Stimulated activated CD8-positive, alpha-beta memory T cell treated with anti-CD3 and anti-CD28 coated beads, Interleukin-12 subunit alpha, Interleukin-12 subunit beta, amount 100 ng/mL, for 1 hour (primary cell): ENCODE data around the gene BNC1.

Source experiments
- DNase-seq: peaks from one replicate; pipeline ENCODE4 v3.0.0-alpha.2; 2020; ENCODE audit warnings: low read depth

The BNC1 gene

GRCh38 chr15:83284559-83285283 is at the start of gene BNC1:
TSS of gene BNC1 (minus strand) at chr15:83284664. CDS start at chr15:83284628, 36 bp downstream.
- DNase-seq: no peak

DNA sequence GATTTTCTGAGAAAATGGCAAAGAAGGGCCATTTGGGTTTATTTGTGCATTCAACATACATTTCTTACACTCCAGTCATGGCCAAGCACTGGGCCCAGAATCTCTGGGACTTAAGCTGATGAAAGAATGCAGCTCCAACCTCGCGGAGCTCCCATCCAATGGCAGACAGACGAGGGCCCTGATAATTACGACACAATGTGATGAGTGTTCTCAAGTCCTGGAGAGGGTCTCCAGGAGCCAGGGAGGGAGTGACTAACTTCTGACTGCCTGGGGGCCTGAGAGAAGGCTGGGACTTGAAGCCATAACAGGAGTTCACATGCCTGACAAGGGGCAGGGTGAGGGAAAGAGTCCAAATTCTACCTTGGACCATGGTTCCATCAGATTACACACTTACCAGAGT is 42.6 kb upstream of the BNC1 start:
- no peak for DNase-seq

DNA sequence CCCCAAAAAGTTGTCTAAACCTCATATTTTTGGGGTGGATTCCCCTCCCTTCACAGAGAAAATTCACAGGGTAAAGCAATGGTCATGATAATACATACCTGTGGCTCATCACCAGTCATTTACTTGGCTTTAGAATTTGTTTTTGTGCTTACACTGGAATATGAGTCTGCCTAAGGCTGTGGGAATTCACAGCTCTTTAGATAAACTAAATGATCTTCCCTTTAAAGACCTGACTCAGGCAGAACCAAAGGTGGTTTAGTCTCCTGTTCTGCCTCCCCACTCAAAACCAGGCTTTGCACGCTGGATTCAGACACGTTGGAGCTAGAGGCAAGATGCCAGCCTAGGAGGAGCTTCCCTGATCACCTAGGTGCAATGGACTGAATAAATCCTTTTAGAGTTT is 40.3 kb upstream of the BNC1 start:
- no peak for DNase-seq

DNA sequence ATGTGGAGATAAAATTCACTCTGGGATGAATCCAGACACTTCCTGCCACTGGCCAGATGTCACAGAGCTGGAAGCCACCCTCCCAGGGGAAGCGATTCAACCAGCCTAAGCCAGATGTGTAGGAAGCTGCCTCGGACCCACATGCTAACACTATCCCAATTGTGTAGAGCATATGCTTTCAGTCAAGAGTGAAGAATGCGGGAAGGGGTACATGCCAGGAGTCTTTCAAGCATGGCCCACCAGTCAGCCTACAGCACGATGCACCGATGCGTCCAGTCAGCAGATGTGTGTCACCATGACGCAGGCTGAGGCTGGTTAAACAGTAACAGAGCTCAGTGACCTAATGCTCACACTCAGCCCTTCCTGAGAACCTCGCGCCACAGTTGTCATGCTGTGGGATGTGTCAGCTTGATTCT is 38.8 kb upstream of the BNC1 start:
- DNase-seq: no peak

DNA sequence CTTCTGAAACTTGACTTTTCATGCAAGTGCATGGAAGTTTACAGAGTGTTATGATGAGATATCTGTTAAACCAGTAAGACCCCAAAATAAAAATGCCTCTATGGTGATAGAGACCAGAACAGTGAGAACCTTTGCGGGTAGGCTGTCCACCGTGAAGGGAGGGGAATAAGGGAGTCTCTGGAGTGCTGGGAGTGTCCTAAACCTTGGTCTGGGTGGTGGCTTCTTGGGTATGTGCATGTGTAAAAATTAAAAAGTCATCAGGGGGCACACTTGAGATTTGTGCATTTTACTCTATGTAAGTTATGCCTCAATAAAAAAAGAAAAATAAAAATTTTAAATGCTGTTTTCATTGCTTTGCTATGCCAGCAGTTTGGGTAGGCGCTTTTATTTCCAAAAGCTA is 38.2 kb upstream of the BNC1 start:
- DNase-seq: no peak

GRCh38 chr15:83322061-83322460 is 37.6 kb upstream of the BNC1 start:
- DNase-seq: no peak

- DNase-seq: no peak
Measured at GRCh38 chr15:83320844-83321243, 36.4 kb upstream of the BNC1 start.

GRCh38 chr15:83320404-83320803 is 35.9 kb upstream of the BNC1 start:
- no peak for DNase-seq

GRCh38 chr15:83319771-83320170 is 35.3 kb upstream of the BNC1 start:
- no peak for DNase-seq

GRCh38 chr15:83318861-83319415 is 34.5 kb upstream of the BNC1 start:
- DNase-seq: no peak

GRCh38 chr15:83318036-83318435 is 33.6 kb upstream of the BNC1 start:
- no peak for DNase-seq

DNA sequence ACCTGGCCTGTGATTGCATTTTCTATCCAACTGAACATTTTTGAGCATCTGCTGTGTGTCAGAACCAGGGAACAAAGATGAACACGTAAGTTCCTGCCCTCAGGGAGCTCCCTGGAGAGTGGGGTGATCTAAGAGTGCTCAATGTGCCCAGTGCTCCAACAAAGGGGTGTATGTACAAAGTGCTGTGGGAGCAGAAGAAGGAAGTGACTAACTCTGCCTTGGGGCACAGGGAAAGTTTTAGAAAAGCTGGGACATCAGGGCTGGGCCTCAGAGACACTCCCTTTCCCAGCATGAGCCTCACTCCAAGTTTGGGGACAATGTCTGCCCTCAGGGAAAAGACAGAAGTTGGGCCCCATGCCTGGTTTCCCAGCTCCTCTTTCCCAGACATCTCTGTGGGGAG is 27.6 kb upstream of the BNC1 start:
- DNase-seq: no peak

DNA sequence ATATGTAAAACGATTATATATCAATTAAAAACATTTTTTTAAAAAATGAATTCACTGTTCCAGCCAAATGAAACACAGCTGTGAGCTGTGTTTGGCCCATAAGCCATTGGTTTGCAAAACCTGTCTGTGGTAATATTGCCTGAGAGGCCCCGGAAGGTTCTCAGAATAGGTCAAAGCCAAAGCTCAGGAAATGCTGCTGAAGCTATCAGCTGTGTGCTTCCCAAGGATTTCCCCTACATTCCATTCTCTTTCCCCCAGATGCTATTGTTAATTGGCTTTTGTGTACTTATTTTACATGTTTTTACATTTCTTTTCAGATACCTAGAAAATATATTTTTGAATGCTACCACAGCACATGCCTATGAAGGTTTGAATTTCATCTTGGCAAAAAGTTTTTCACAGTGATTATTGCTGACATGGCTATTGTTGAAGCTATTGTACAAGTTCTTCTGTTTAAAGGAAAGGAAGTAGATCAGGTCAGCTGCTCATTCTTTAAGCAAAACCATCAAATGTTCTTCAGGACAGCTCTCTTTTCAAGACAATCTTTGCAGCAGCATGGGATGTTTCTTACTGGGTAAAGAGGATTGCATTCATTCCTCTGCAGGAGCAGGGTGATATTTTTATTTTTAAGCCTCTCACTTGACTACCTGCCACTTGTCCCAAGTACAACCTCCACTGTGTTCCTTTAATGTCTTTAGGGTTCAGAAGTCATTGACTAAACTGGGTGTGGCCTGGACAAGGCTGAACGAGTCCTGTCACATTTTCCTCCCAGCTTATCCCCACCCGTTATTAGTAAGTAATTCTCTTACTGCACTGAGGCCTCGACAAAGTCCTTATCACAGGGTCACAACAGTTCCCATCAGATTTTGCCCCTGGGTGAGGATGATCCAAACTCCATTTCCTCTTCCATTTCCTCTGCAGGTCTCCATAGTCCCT is 26.3 kb upstream of the BNC1 start:
- DNase-seq: no peak

GRCh38 chr15:83308671-83309070 is 24.2 kb upstream of the BNC1 start:
- DNase-seq: no peak

DNA sequence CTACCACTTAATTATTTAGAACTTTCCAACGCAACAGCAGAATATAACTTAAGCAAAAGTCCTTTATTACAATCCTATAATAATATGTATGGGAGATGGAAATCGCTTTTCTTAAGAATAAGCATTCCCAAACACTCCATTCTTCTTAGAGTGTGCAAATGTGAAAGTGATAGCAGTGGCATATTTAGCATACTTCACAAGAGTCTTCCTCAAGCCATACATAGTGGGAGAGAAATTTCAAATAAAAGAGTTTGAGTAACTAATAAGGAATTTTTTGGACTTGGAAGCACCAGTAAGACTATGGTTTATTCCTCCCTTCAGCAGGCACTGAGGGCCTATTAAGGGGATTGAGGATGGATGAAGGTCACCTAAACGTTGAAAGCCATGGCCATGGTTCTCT is 22.1 kb upstream of the BNC1 start:
- DNase-seq: no peak

GRCh38 chr15:83305704-83306291 is 21.3 kb upstream of the BNC1 start:
- no peak for DNase-seq

DNA sequence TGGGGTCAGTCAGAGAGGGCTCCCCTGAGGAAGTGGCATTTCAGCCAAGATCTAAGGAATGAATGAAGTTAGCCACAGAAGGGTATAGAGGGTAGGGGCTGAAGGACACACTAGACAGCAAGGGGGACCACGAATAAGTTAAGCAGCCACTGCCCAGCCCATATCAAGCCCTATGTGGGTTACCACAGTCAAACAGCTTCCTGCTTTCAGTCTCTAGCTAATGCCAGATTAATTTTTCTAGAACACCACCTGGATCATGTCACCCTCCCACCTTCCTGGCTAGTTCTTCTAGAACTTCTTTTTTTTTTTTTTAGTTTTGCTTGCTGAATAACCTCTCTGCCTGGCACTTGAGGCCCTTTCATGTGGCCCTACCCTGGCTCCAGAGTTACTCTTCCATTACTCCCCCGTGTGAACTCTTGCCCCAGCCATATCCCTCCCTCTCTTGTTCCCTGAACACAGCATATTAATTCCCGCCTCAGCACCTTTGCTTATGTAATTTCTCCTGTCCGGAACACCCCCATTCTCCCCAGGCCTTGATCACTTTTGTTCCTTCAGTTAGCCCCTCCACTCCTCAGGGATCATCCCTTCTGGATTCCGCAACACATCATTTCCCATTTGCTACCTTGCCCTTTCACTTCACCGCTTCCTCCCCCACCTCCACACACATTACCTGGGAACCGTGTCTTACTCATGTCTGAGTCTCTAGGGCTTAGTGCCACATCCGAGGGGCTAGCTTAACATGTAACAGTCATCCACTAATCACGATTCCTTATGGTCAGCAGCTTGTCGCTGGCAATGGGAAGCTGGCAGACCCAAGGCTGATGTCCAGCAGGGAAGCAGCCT is 20.6 kb upstream of the BNC1 start:
- DNase-seq: no peak

- no peak for DNase-seq
Measured at GRCh38 chr15:83303535-83303934, 19.1 kb upstream of the BNC1 start.

GRCh38 chr15:83300826-83301225 is 16.4 kb upstream of the BNC1 start:
- no peak for DNase-seq

GRCh38 chr15:83299462-83299861 is 15.0 kb upstream of the BNC1 start:
- no peak for DNase-seq

- DNase-seq: no peak
Measured at GRCh38 chr15:83295417-83295816, 11.0 kb upstream of the BNC1 start.

- DNase-seq: no peak
Measured at GRCh38 chr15:83293201-83293600, 8.7 kb upstream of the BNC1 start.
